T47D (cell line): ENCODE results near the gene DYRK2.

ENCODE experiments used
- DNase-seq, 2 experiments: peaks; one replicate each; pipeline versions ENCODE4 v3.0.0 to v3.0.0-alpha.2; 2011 to 2012; ENCODE audit warnings: low read depth in 1 of 2, low spot score in 1 of 2
- JUND ChIP-seq: IDR thresholded peaks from 2 replicates; pipeline ENCODE4 v1.6.1; 2012; ENCODE audit warnings: low read depth
- in situ Hi-C: cut with HindIII; loops from 2 replicates; pipeline ENCODE4 v1.10.0; 2016; ENCODE audit warnings: low sequenced_read_pairs, low pct_unique_long_range_greater_than_20kb

DYRK2 gene

GRCh38 chr12:67630373-67631088 lies 18.0 kb upstream of the DYRK2 start:
- DNase-seq = no peak
- in situ Hi-C loops = no loop called here
- no peak for TF ChIP-seq JUND

DNA sequence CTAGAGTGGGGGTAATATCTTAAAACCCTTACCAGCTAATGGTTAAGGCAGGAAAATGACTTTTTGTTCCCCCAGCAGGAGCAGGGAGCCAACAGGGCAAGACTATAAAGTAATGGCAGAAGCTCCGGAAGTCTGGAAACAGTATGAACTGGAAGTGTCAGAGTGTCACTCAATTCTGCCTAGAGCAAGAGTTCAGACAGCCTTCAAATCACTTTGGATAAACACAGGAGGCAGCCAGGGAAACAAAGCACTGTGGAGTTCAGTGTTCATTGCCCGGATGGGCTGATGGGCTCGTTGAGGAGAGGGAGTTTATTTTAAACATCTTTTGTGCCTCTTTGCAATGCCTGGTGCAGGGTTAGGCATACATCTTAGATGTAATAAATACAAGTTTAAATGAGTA lies 16.5 kb upstream of the DYRK2 start:
- in situ Hi-C loops = no loop called here
- no peak for TF ChIP-seq JUND
- no peak for DNase-seq

- in situ Hi-C loops = no loop called here
- DNase-seq = no peak
- TF ChIP-seq JUND = no peak
Observed at GRCh38 chr12:67633024-67633610, 15.4 kb upstream of the DYRK2 start.

DNA sequence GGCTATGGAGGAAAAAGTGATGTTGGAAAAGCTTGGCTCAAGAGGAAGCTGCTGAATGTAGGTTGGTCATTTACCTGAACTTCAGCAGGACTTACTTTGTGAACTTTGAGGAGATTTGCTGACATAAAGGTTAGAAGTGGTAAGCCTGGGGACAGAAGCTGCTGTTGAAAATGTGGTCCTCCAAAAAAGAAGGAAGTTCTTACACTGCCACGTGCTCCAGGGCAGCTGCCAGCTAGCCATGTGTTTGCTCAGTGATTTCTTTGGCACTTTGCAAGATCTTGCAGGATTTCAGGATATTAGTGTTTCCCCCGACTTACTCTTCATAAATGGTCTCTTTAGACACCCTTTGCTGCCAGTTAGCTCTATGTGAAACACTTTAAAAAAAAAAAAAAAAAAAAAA lies 14.8 kb upstream of the DYRK2 start:
- in situ Hi-C loops = no loop called here
- no peak for TF ChIP-seq JUND
- DNase-seq = no peak

- in situ Hi-C loops = no loop called here
- no peak for TF ChIP-seq JUND
- DNase-seq = no peak
Observed at GRCh38 chr12:67634303-67634761, 14.2 kb upstream of the DYRK2 start.

- TF ChIP-seq JUND = no peak
- in situ Hi-C loops = no loop called here
- no peak for DNase-seq
Observed at GRCh38 chr12:67637718-67638117, 10.8 kb upstream of the DYRK2 start.

DNA sequence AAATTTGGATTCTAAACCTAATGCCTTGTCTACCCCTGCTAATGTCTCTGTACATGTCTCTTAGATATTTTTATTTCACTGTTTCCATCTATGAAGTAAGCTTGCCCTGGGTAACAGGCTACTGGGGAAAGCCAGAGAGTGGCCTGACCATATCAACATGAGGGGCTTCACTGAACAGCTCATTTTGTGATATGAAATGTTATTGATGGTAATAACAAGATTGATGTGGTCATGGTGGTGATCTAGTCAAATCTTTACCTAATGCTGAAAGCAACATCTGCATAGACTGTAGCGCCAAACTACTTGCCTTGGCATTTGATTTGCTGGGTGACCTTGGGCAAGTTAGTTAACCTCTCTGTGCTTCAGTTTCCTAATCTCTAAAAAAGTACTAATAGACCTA lies 9.9 kb upstream of the DYRK2 start:
- in situ Hi-C loops = no loop called here
- DNase-seq = no peak
- no peak for TF ChIP-seq JUND

- TF ChIP-seq JUND = no peak
- DNase-seq = no peak
- in situ Hi-C loops = no loop called here
Observed at GRCh38 chr12:67640863-67641262, 7.7 kb upstream of the DYRK2 start.

DNA sequence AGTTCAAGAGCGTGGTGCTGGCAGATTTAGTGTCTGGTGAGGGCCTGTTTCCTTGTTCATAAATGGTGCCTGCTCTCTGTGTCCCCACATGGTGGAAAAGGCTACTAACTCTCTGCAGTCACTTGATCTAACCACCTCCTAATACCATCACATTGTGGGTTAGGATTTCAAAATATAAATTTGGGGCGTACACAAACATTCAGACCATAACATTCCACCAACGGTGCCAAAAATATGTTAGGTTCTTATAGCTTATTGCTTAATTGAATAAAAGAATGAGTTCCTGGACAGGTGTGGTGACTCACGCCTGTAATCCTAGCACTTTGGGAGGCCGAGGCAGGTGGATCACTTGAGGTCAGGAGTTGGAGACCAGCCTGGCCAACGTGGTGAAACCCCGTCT lies 3.4 kb upstream of the DYRK2 start:
- in situ Hi-C loops = no loop called here
- no peak for DNase-seq
- no peak for TF ChIP-seq JUND

DNA sequence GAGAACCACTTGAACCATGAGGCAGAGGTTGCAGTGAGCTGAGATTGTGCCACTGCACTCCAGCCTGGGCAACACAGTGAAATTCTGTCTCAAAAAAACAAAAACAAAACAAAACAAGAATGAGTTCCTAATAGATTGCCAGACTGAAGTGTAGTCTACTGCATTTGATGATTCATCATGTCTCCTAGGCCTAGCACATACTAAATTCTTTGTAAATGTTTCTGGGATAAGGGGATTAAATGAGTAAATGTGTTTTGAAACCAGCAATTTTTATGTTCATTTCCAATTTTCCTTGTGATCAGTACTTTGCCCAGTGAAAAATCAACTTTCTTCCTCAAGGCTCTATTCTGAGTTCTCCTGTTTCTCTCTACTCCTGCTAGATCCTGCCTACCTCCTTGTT lies 2.9 kb upstream of the DYRK2 start:
- in situ Hi-C loops = no loop called here
- TF ChIP-seq JUND = no peak
- no peak for DNase-seq

GRCh38 chr12:67646775-67647174 lies 1.8 kb upstream of the DYRK2 start:
- in situ Hi-C loops = no loop called here
- no peak for DNase-seq
- no peak for TF ChIP-seq JUND

GRCh38 chr12:67647181-67647798 lies 1.3 kb upstream of the DYRK2 start:
- no peak for DNase-seq
- no peak for TF ChIP-seq JUND
- in situ Hi-C loops = no loop called here

DNA sequence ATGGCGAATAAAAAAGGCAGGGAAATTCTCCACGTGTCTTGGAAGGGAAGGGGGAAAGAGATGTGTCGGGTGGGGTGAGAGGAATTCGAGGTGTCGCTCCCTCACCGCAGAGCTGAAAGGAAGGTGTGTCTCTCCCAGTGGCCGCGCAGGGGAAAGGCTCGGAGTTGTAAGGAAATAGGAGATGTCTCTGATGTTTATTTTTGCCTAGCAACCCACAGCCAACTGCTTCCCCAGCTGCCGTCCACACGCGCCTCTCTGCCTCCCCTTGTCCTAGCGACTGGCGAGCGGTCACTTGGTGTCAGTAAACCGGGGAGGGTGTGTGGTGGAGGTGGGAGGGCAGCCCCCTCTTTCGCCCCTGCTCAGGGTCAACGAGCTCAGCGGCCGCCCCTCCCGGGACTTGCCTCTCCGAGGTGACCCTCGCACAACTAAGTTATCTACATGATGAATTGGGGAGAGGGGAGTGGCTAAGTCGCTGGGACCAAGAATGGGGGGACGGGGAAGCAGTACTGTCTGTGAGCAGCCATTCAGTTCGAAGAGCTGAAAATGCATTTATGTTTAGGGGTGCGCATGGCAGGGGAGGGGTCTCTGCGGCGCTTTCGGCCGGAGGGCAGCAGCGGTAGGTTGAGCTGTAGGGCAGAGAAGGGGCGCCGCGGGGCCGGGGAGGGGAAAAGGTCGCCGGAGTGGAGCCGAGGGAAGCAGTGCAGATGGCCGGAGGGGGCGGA lies 585 bp upstream of the DYRK2 start:
- TF ChIP-seq JUND = no peak
- peak; percentile 88 to 93 for DNase-seq
- in situ Hi-C loops = no loop called here

- no peak for TF ChIP-seq JUND
- in situ Hi-C loops = no loop called here
- DNase-seq = peak; percentile 15 to 42
Observed at GRCh38 chr12:67649261-67649569, 670 bp downstream of the DYRK2 start.
